Upper lobe of left lung (tissue), 4 donors: ENCODE results near the gene IL1RAPL1.

ENCODE experiments used
- POLR2AphosphoS5 ChIP-seq, 2 donors: sonication (generic); formaldehyde crosslinking; IDR thresholded peaks; one replicate each; pipeline ENCODE4 v1.5.1; 2017; ENCODE audit warnings: antibody characterized with exemption in 2 of 2
- TF ChIP-seq, protein P1 (sequence below), 6 experiments: fragments of 450-650 bp in 4 of 6; fragments of 200-600 bp in 2 of 6; sonication (generic) in 2 of 6; IDR thresholded peaks; one replicate each; pipeline ENCODE4 v1.5.1; 2016 to 2019; ENCODE audit warnings: antibody characterized with exemption in 6 of 6

DNA sequence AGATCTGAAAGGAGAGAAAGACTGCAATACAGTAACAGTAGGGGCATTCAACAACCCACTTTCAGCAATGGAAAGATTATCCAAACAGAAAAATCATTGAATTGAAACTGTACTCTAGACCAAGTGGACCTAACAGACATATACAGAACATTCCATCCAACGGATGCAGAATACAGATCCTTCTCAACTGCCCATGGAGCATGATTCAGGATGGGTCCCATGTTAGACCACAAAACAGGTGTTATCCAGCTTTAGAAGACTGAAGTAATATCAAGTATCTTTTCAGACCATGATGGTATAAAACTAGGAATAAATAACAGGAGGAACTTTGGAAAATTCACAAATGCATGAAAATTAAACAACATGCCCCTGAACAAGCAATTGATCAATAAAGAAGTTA lies 1060.9 kb downstream of the IL1RAPL1 start:
- TF ChIP-seq, protein P1, sequence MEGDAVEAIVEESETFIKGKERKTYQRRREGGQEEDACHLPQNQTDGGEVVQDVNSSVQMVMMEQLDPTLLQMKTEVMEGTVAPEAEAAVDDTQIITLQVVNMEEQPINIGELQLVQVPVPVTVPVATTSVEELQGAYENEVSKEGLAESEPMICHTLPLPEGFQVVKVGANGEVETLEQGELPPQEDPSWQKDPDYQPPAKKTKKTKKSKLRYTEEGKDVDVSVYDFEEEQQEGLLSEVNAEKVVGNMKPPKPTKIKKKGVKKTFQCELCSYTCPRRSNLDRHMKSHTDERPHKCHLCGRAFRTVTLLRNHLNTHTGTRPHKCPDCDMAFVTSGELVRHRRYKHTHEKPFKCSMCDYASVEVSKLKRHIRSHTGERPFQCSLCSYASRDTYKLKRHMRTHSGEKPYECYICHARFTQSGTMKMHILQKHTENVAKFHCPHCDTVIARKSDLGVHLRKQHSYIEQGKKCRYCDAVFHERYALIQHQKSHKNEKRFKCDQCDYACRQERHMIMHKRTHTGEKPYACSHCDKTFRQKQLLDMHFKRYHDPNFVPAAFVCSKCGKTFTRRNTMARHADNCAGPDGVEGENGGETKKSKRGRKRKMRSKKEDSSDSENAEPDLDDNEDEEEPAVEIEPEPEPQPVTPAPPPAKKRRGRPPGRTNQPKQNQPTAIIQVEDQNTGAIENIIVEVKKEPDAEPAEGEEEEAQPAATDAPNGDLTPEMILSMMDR (IDR thresholded peaks at IDR 0.05): no peak
- no peak for TF ChIP-seq POLR2AphosphoS5 (IDR thresholded peaks at IDR 0.05)
